Kasumi-1 (cell line): ENCODE measurements around the gene GFY.
"Not testable (repeated sequence)": the region's sequence is repeated elsewhere in the genome, so short reads cannot be mapped to it uniquely, and the experiment has no call there.

Experiments
- DNase-seq, 2 experiments: peaks; one replicate each; lab custom pipeline; 2025; lab: John Stamatoyannopoulos, UW

GFY gene

GRCh38 chr19:49444100-49444700 lies 19.0 kb downstream of the GFY start:
- not testable (repeated sequence) for DNase-seq

DNA sequence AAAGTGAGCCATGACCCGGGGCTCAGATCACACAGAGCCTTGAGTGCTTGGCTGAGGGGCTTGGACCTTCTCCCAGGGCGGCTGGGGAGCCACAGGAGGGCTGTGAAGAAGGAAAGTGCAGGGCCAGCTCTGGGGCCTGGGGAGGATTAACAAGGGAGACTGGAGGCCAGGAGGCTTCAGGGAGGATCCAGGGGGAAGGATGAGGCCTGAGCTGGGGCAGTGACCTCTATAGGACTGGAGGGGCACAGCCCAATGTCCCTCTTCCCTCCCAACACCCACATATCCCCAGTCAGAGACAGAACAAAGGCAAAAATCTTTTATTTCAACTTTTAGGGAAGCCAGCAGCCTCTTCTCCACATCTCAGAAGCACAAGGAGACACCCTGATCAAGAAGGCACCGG lies 20.8 kb downstream of the GFY start:
- DNase-seq = no peak

DNA sequence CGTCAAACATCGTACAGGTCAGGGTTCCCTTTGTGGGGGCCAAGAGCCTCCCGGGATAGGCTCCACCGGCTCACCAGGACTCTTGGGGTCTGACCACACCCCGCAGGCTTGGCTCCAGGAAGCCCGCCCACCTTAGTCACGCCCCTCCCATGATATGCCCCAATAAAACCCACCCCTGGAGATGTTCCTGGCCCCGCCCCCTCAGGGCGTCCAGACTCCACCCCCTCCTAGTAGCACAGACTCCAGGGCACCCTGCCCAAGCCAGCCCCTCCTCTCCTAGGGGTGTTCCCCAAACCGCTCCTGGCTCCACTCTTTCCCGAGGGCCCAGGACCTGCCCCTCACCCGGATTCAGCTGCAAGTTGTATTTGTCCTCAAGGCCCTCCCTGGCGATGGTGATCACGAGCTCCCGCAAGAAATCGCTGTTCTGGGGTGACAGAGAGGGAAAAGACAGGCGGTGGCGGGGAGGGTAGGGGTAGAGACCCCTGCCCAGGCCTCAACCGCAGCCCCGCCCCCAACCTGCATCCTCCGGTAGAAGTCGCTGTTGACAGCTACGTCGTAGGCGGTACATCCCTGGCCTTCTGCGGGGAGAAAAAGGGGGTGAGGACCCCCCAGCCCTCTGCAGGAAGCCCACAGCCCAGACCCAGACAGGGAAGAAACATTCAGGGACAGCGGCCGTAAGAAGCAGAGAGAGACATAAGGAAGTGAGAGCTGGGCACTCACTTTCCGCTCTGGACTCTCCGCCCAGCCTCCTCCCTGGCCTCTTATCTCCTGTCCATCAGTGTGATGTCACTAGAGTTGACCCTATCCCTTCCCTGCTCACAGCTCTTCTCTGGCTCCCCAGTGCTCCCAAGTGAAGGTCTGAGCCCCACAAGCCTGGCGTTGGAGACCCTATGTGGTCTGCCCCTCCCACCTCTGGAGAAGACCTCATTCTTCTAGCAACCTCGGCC lies 22.6 kb downstream of the GFY start:
- peak in 1 of 2 experiments; percentile 18 for DNase-seq

DNA sequence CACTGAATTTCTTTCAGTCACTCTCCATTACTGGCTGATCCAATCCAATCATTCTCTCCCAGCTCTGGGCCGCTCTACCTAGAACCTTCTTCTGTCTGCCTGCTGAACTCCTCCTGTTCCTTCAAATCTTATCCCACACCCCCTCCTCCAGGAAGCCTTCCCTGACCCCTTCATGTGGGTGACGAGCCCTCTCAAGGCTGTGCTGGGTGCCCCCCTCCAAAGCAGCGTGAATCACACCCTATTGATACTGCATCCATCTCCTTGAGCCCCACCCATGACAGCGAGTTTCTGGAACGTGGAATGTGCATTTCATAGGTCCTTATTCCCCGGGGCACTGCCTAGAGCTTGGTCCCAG lies 23.2 kb downstream of the GFY start:
- DNase-seq = no peak

- DNase-seq = no peak
These were observed 25.2 kb downstream of the GFY start for GRCh38 chr19:49450405-49450804.

DNA sequence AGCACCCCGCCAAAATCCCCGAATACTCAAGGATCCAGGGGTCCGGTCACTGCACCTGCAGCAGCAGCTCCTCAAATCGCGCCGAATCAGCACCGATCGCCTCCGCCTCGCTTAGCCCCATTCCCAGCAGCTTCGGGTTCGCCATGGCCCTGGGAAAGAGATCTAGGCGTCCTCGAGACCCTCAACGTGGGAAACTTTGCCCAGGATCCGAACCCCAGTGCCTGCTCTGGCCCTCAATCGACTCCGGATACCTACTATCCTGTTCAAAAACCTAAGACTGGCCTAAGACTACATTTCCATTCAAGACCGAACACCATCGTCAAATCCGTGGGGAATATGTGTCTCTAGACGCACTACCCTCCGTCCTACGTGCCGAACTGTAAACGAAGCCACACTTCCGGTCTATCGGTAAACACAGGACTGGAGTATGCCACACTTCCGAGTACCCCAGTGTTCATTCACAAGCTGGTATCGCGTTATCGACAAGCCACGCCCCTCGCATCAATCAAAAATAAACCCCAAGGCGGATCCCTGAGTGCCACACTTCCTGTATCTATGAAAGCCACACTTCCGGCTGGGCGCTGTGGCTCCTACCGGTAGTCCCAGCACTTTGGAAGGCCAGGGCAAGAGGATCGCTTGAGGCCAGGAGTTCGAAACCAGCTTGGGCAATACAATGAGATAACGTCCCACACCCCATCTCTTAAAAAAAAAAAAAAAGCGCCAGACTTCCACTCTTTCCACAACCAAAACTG lies 26.4 kb downstream of the GFY start, which contains the start of gene PIH1D1:
PIH1D1 (minus strand) TSS at position 385 of the 752 bp plus-strand sequence; CDS start at position 145, 240 bp downstream.
- peak; percentile 99 to 100 for DNase-seq

DNA sequence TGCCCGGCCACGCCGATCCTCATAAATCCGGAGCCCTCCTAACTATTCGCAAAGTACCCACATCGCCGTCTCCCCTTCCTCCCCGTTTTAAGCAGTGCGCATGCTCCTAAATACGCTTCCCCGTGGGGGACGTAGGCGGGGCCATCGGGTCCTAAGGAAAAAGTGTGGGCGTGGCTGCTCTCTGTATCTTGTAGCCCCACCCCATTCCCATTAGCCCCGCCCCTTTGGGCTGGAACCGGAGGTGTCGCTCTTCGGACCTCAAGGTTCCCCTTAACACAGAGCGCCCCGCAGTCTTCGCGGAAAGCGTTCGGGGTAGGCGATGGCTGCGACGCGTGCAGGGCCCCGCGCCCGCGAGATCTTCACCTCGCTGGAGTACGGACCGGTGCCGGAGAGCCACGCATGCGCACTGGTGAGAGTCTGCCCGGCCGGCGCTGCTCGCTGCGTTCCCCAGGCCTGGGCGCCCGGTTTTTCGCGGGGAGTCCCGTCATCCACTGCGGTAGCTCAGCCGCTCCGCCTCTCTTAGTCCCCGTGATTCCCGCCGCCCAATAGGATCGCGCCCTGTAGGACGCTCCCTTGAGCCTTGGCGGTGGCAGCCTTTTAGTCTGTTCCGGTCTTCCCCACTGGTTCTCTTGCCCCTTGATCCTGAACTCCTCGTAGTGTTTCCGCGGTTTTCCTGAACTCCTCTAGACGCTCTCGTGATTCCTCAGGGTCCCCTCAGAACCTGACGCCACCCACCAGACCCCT lies 28.0 kb downstream of the GFY start, which contains the start of gene ALDH16A1:
ALDH16A1 (plus strand) TSS at position 213 of the 744 bp plus-strand sequence; CDS start at position 320, 107 bp downstream.
- peak; percentile 96 to 97 for DNase-seq

DNA sequence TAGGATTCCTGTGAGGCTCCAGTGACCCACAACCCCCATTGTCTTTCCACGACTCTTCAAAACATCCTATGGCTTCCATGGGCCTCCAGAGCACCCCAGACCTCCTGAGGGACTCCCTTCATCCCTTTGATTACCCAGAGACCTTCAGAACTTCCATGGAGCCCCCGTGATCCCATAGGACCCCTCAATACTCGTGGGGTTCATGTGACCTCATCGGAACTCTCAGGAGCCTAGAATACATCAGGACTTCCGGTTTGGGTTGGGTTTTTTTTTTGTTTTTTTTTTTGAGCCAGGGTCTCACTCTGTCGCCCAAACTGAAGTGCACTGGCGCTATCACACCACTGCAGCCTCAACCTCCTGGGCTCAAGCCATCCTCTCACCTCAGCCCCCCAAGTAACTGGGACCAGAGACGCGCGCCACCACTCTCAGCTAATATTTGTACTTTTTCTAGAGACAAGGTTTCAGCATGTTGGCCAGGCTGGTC lies 28.6 kb downstream of the GFY start:
- no peak for DNase-seq

DNA sequence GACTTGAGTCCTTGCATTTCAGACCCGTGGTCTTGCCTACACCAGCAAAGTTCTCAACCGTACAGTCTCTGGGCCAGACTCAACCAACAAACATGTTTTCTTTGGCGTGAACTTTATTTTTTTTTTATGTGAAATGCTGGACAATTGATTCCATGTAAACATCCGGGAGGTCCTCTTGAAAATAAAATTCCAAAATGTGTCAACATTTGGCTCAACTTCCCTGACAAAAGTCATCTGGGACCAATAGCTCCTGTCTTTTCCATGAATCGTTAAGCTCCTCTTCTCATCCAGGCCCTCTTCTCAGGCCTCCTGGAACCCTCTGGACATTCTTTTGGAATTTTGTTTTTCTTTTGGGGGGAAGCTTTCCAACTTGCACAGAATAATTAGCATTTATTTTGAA lies 30.6 kb downstream of the GFY start:
- DNase-seq = no peak

DNA sequence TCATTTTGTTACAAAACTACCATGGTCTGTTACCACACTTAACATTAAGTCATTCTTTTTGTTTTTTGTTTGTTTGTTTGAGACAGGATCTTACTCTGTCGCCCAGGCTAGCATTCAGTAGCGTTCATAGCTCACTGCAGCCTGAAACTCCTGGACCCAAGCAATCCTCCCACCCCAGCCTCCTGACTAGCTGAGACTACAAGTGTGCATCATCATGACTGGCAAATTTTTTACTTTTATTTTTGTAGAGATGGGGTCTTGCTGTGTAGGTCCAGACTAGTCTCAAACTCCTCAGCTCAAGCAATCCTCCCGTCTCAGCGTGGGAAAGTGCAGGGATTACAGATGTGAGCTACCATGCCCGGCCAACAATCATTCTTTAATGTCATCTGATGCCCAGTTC lies 31.1 kb downstream of the GFY start:
- DNase-seq = no peak

DNA sequence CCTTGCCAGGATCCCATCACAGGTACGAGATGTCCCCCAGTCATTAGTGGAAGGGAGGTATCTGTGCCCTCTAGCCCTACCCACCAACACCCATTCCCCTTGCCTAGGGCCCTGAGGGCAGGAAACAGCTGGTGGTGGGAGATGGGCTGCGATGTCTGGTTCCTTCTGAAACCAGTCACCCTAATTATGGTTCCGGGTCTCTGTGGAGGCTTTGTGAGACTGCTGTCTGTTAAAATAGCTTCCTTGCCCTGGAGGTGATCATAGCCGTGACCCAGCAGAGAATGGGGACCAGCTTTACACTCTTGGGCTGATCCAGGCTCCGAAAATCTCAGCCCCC lies 33.3 kb downstream of the GFY start:
- DNase-seq = no peak

DNA sequence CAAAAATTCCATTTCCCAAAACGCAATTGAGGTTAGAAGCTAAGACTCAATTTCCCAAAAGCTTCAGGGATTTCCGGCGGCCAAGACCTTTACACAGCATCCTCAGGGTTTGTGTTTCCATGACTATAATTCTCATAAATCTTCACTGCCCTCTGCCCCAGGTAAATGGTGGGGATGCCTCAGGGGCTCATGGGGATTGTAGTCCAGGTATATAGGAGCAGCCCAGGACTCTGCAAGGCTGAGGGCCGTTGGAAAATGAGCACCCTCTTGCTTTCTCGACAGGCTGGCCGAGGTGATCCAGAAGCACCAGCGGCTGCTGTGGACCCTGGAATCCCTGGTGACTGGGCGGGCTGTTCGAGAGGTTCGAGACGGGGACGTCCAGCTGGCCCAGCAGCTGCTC lies 34.2 kb downstream of the GFY start:
- DNase-seq = no peak

DNA sequence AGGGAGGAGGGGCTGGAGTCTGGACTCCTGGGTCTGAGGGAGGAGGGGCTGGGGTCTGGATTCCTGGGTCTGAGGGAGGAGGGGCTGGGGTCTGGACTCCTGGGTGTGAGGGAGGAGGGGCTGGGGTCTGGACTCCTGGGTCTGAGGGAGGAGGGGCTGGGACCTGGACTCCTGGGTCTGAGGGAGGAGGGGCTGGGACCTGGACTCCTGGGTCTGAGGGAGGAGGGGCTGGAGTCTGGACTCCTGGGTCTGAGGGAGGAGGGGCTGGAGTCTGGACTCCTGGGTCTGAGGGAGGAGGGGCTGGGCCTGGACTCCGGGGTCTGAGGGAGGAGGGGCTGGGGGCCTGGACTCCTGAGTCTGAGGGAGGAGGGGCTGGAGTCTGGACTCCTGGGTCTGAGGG lies 35.9 kb downstream of the GFY start:
- DNase-seq = not testable (repeated sequence)

DNA sequence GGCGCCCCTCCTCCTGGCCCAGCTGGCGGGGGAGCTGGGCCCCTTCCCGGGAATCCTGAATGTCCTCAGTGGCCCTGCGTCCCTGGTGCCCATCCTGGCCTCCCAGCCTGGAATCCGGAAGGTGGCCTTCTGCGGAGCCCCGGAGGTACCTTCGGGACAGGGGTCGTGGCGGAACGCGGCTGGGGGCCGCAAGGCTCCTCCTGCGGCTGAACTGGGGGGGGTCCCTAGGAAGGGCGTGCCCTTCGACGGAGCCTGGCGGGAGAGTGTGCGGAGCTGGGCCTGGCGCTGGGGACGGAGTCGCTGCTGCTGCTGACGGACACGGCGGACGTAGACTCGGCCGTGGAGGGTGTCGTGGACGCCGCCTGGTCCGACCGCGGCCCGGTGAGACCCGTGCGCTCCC lies 36.5 kb downstream of the GFY start:
- DNase-seq = no peak

- no peak for DNase-seq
These were observed 37.3 kb downstream of the GFY start for GRCh38 chr19:49462492-49462891.

DNA sequence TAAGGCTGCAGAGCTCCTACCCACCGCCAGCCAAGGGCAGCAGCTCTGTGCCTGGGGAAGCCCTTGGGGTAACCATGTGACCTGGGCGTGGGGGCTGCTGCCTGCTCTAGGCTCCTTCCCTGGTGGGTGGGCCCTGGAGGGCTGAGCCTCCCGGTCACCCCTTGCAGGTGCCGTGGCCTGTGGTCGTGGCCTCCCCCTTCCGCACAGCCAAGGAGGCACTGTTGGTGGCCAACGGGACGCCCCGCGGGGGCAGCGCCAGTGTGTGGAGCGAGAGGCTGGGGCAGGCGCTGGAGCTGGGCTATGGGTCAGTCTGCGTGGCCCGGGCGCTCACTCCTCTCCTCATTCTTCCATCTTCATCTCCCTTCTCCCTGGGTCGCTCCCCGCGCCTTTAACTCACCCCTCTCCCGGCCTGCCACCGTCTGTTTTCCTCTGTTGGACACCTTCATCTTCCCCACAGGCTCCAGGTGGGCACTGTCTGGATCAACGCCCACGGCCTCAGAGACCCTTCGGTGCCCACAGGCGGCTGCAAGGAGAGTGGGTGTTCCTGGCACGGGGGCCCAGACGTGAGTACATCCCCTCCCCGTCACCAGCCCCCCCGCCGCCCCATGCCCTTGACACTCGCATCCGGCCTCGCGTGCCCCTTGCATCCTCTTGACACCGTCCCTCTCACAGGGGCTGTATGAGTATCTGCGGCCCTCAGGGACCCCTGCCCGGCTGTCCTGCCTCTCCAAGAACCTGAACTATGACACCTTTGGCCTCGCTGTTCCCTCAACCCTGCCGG lies 39.0 kb downstream of the GFY start:
- DNase-seq = no peak

- DNase-seq = no peak
These were observed 40.2 kb downstream of the GFY start for GRCh38 chr19:49465371-49465770.

GRCh38 chr19:49468199-49468598 lies 43.0 kb downstream of the GFY start:
- DNase-seq = no peak

DNA sequence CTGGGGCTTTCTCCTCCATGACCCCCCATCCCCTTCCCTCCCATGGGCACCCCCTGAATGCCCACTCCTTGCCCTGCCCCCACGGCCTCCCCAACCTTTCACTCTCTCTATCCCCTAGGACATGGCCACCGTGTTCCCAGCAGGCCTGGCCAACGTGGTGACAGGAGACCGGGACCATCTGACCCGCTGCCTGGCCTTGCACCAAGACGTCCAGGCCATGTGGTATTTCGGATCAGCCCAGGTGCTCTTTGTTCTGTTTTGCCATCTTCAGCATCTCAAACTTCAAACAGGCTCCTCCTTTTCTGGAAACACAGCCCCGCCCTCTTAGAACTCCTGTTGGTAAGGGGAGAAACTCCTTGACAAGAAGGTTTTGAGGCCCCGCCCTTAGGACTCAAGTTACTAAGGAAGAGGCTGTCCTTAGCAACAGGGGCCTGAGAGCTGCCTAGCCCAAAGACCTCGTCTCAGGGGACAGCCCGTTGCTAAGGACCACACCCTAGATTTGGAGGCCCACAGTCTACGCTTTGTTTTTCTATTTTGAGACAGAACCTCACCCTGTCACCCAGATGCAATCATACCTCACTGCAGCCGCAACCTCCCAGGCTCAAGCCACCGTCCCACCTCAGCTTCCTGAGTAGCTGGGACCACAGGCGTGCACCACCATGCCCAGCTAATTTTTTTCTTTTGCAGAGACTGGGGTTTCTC lies 43.7 kb downstream of the GFY start:
- DNase-seq = peak; percentile 58 to 71
